HepG2 (cell line): ENCODE measurements around the gene ARMH1. TPM values are rescaled to one million over a fixed set of nuclear protein-coding genes. Genes with fewer than 3 reads are reported as not detected.

Experiments used
- ARID3A ChIP-seq: IDR thresholded peaks from 2 replicates; pipeline ENCODE4 v1.6.1; 2012; ENCODE audit warnings: low read depth, low read length, improper control_type of control experiment
- HOXD1 ChIP-seq: sonication (generic); formaldehyde crosslinking; IDR thresholded peaks from 2 replicates; pipeline ENCODE4 v1.5.0; 2020; ENCODE audit warnings: missing genetic modification reagents
- IRF1 ChIP-seq: sonication (generic); formaldehyde crosslinking; IDR thresholded peaks from 2 replicates; pipeline ENCODE4 v1.4.0; 2020; ENCODE audit warnings: low read depth, mild to moderate bottlenecking, missing genetic modification reagents
- IRX3 ChIP-seq: sonication (generic); formaldehyde crosslinking; IDR thresholded peaks from 2 replicates; pipeline ENCODE4 v1.8.1; 2023; ENCODE audit warnings: mild to moderate bottlenecking, low read depth, missing genetic modification reagents, borderline replicate concordance
- MEIS1 ChIP-seq: sonication (generic); formaldehyde crosslinking; IDR thresholded peaks from 2 replicates; pipeline ENCODE4 v1.9.0; 2021; ENCODE audit warnings: mild to moderate bottlenecking, missing genetic modification reagents, moderate library complexity, borderline replicate concordance
- RORA ChIP-seq: sonication (generic); formaldehyde crosslinking; IDR thresholded peaks from 2 replicates; pipeline ENCODE4 v1.5.0; 2020; ENCODE audit warnings: mild to moderate bottlenecking, missing genetic modification reagents, moderate library complexity
- ZBTB25 ChIP-seq: IDR thresholded peaks from 2 replicates; pipeline ENCODE4 v1.6.1; 2018; ENCODE audit warnings: missing genetic modification reagents
- ZNF326 ChIP-seq: sonication (generic); formaldehyde crosslinking; IDR thresholded peaks from 2 replicates; pipeline ENCODE4 v1.4.0; 2020; ENCODE audit warnings: missing genetic modification reagents, borderline replicate concordance
- ZNF652 ChIP-seq: IDR thresholded peaks from 2 replicates; pipeline ENCODE4 v1.6.1; 2016; ENCODE audit warnings: low read depth, borderline replicate concordance
- polyA plus RNA-seq, 8 experiments: library from polyadenylated mRNA; depleted of rRNA in 3 of 8; stranded (reverse) in 7 of 8; unstranded in 1 of 8; fragments of >200 nt; fragmentation: Illumina TruSeq in 4 of 8; extraction: Trizol in 4 of 8; gene quantifications; 2 replicates each; pipeline versions ENCODE4 v1.2.1 to v1.2.3, GENCODE V29; 2011 to 2016; ENCODE audit warnings: low read depth in 4 of 8, missing spikeins in 1 of 8, mixed read lengths in 1 of 8; ENCODE audit not compliant: insufficient read depth in 1 of 8
- total RNA-seq, 5 experiments: library from RNA; depleted of rRNA; stranded (reverse); fragments of >200 nt; fragmentation: Illumina TruSeq; extraction: Trizol; gene quantifications; 2 replicates each; pipeline ENCODE4 v1.2.3, GENCODE V29; 2016; ENCODE audit warnings: low read depth in 1 of 5
- TF ChIP-seq, protein P1 (sequence below), 2 experiments: fragments of 450-650 bp in 1 of 2; sonication (generic) in 1 of 2; formaldehyde crosslinking in 1 of 2; IDR thresholded peaks; 2 replicates each; pipeline versions ENCODE4 v1.6.1 to v1.8.0; 2016 to 2022; ENCODE audit warnings: antibody characterized with exemption in 1 of 2, mild to moderate bottlenecking in 1 of 2, missing genetic modification reagents in 1 of 2
- TF ChIP-seq, protein P2 (sequence below): sonication (generic); formaldehyde crosslinking; IDR thresholded peaks from 2 replicates; pipeline ENCODE4 v1.4.0; 2020; ENCODE audit warnings: mild to moderate bottlenecking, low read depth, missing genetic modification reagents

ARMH1 gene
- total and polyA plus RNA-seq, 2 of the 13 experiments (the other 11 are each of a cell fraction or from before 2014, with no cell fraction given), result 0.69 TPM; not detected in 1

GRCh38 chr1:44681905-44682882 lies 7.7 kb downstream of the ARMH1 start (continued):
- TF ChIP-seq ZBTB25 (CRISPR knock-in tag) (no peak), RORA (CRISPR knock-in tag) (peak; percentile 60; the same call in 1 of the 2 replicates), ZNF652 (CRISPR knock-in tag) (no peak), MEIS1 (CRISPR knock-in tag) (0 out of 2 replicates have a peak, but pooled peaks have one; percentile 74), HOXD1 (peak; percentile 79), IRX3 (CRISPR knock-in tag) (no peak), IRF1 (CRISPR knock-in tag) (no peak), ARID3A (peak; percentile 67; the same call in 1 of the 2 replicates), ZNF326 (CRISPR knock-in tag) (no peak)
- TF ChIP-seq, protein P1, sequence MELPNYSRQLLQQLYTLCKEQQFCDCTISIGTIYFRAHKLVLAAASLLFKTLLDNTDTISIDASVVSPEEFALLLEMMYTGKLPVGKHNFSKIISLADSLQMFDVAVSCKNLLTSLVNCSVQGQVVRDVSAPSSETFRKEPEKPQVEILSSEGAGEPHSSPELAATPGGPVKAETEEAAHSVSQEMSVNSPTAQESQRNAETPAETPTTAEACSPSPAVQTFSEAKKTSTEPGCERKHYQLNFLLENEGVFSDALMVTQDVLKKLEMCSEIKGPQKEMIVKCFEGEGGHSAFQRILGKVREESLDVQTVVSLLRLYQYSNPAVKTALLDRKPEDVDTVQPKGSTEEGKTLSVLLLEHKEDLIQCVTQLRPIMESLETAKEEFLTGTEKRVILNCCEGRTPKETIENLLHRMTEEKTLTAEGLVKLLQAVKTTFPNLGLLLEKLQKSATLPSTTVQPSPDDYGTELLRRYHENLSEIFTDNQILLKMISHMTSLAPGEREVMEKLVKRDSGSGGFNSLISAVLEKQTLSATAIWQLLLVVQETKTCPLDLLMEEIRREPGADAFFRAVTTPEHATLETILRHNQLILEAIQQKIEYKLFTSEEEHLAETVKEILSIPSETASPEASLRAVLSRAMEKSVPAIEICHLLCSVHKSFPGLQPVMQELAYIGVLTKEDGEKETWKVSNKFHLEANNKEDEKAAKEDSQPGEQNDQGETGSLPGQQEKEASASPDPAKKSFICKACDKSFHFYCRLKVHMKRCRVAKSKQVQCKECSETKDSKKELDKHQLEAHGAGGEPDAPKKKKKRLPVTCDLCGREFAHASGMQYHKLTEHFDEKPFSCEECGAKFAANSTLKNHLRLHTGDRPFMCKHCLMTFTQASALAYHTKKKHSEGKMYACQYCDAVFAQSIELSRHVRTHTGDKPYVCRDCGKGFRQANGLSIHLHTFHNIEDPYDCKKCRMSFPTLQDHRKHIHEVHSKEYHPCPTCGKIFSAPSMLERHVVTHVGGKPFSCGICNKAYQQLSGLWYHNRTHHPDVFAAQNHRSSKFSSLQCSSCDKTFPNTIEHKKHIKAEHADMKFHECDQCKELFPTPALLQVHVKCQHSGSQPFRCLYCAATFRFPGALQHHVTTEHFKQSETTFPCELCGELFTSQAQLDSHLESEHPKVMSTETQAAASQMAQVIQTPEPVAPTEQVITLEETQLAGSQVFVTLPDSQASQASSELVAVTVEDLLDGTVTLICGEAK (IDR thresholded peaks at IDR 0.05), result no peak
- TF ChIP-seq, protein P1 (CRISPR knock-in tag; IDR thresholded peaks at IDR 0.05), result 0 out of 2 replicates have a peak, but pooled peaks have one; percentile 26
- TF ChIP-seq, protein P2, sequence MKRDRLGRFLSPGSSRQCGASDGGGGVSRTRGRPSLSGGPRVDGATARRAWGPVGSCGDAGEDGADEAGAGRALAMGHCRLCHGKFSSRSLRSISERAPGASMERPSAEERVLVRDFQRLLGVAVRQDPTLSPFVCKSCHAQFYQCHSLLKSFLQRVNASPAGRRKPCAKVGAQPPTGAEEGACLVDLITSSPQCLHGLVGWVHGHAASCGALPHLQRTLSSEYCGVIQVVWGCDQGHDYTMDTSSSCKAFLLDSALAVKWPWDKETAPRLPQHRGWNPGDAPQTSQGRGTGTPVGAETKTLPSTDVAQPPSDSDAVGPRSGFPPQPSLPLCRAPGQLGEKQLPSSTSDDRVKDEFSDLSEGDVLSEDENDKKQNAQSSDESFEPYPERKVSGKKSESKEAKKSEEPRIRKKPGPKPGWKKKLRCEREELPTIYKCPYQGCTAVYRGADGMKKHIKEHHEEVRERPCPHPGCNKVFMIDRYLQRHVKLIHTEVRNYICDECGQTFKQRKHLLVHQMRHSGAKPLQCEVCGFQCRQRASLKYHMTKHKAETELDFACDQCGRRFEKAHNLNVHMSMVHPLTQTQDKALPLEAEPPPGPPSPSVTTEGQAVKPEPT (CRISPR knock-in tag), result peak; percentile 77; the same call in 1 of the 2 replicates
